HEK293 (cell line): ENCODE results near the gene TEX2.

Experiments
- BCL11A ChIP-seq: fragments of 450-650 bp; formaldehyde crosslinking; IDR thresholded peaks from 2 replicates; pipeline ENCODE4 v1.5.1; 2016; ENCODE audit warnings: low read depth, missing biosample characterization, missing genetic modification characterization
- KLF16 ChIP-seq: fragments of 450-650 bp; formaldehyde crosslinking; IDR thresholded peaks from 2 replicates; pipeline ENCODE4 v1.5.1; 2017; ENCODE audit warnings: missing biosample characterization, missing genetic modification characterization
- REPIN1 ChIP-seq: fragments of 450-650 bp; formaldehyde crosslinking; IDR thresholded peaks from 2 replicates; pipeline ENCODE4 v1.5.1; 2017; ENCODE audit warnings: missing biosample characterization, missing genetic modification characterization, low read depth
- TCF7L2 ChIP-seq: IDR thresholded peaks from 2 replicates; pipeline ENCODE4 v1.6.1; 2011; ENCODE audit warnings: low read depth, mild to moderate bottlenecking, inconsistent platforms, low read length, moderate library complexity, borderline replicate concordance
- ZNF138 ChIP-seq: fragments of 450-650 bp; formaldehyde crosslinking; IDR thresholded peaks from 2 replicates; pipeline ENCODE4 v1.5.1; 2016; ENCODE audit warnings: missing biosample characterization, missing genetic modification characterization, borderline replicate concordance
- ZNF146 ChIP-seq: fragments of 450-650 bp; formaldehyde crosslinking; IDR thresholded peaks from 2 replicates; pipeline ENCODE4 v1.5.1; 2016; ENCODE audit warnings: missing biosample characterization, missing genetic modification characterization
- TF ChIP-seq, protein P1 (sequence below): fragments of 450-650 bp; formaldehyde crosslinking; IDR thresholded peaks from 2 replicates; pipeline ENCODE4 v1.5.1; 2016; ENCODE audit warnings: missing biosample characterization, missing genetic modification characterization
- TF ChIP-seq, protein P2 (sequence below): fragments of 450-650 bp; formaldehyde crosslinking; IDR thresholded peaks from 2 replicates; pipeline ENCODE4 v1.5.1; 2016; ENCODE audit warnings: missing biosample characterization, missing genetic modification characterization

DNA sequence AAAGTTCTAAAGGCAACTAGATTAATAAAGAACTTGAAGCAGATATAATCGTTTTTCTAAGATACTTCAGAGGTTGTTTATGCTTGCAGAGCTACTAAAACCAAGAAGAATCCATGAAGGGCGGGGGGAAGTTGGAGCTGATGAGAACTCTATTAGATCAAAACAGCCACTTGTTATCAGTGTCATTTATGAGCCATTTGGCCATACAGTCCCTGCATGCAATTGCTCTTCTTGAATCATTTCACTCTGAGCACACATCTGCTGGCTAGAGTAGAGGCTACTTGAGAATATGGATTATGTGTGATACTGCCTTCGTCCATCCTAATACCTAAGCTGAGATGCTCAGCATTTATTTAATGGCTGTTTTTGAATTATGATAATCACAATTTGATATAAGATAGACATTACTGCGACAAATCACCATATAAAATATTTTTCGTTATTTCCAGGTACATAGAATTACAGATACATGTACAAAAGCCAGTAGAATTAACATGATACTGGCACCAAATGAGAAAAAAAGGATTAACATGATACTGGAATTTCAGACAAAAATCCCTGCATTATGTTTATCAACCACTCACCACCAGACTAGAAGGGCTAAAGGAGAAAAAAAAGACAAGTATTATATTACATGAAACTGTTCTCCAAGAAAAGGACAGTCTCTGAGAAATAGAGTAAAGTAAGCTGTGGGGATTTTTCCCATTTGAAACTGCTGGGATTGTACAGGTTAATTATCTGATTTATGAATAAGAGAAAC lies 64.5 kb downstream of the TEX2 start:
- TF ChIP-seq, protein P1, sequence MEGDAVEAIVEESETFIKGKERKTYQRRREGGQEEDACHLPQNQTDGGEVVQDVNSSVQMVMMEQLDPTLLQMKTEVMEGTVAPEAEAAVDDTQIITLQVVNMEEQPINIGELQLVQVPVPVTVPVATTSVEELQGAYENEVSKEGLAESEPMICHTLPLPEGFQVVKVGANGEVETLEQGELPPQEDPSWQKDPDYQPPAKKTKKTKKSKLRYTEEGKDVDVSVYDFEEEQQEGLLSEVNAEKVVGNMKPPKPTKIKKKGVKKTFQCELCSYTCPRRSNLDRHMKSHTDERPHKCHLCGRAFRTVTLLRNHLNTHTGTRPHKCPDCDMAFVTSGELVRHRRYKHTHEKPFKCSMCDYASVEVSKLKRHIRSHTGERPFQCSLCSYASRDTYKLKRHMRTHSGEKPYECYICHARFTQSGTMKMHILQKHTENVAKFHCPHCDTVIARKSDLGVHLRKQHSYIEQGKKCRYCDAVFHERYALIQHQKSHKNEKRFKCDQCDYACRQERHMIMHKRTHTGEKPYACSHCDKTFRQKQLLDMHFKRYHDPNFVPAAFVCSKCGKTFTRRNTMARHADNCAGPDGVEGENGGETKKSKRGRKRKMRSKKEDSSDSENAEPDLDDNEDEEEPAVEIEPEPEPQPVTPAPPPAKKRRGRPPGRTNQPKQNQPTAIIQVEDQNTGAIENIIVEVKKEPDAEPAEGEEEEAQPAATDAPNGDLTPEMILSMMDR (tag by site-specific recombination): no peak
- TF ChIP-seq TCF7L2 (no peak), ZNF138 (tag by site-specific recombination) (no peak), KLF16 (no peak), REPIN1 (tag by site-specific recombination) (no peak), ZNF146 (tag by site-specific recombination) (no peak), BCL11A (tag by site-specific recombination) (no peak)
- TF ChIP-seq, protein P2, sequence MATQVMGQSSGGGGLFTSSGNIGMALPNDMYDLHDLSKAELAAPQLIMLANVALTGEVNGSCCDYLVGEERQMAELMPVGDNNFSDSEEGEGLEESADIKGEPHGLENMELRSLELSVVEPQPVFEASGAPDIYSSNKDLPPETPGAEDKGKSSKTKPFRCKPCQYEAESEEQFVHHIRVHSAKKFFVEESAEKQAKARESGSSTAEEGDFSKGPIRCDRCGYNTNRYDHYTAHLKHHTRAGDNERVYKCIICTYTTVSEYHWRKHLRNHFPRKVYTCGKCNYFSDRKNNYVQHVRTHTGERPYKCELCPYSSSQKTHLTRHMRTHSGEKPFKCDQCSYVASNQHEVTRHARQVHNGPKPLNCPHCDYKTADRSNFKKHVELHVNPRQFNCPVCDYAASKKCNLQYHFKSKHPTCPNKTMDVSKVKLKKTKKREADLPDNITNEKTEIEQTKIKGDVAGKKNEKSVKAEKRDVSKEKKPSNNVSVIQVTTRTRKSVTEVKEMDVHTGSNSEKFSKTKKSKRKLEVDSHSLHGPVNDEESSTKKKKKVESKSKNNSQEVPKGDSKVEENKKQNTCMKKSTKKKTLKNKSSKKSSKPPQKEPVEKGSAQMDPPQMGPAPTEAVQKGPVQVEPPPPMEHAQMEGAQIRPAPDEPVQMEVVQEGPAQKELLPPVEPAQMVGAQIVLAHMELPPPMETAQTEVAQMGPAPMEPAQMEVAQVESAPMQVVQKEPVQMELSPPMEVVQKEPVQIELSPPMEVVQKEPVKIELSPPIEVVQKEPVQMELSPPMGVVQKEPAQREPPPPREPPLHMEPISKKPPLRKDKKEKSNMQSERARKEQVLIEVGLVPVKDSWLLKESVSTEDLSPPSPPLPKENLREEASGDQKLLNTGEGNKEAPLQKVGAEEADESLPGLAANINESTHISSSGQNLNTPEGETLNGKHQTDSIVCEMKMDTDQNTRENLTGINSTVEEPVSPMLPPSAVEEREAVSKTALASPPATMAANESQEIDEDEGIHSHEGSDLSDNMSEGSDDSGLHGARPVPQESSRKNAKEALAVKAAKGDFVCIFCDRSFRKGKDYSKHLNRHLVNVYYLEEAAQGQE: no peak
